AG09319 (cell line): ENCODE data around the gene PLEKHM3.

ENCODE experiments used
- DNase-seq: peaks from one replicate; pipeline ENCODE4 v3.0.0-alpha.2; 2010; ENCODE audit warnings: low read depth; ENCODE audit errors: extremely low read depth
- TF ChIP-seq, protein P1 (sequence below): IDR thresholded peaks from 2 replicates; pipeline ENCODE4 v1.5.1; 2011; ENCODE audit warnings: low read depth, mild to moderate bottlenecking, inconsistent platforms, low read length, moderate library complexity

The PLEKHM3 gene

DNA sequence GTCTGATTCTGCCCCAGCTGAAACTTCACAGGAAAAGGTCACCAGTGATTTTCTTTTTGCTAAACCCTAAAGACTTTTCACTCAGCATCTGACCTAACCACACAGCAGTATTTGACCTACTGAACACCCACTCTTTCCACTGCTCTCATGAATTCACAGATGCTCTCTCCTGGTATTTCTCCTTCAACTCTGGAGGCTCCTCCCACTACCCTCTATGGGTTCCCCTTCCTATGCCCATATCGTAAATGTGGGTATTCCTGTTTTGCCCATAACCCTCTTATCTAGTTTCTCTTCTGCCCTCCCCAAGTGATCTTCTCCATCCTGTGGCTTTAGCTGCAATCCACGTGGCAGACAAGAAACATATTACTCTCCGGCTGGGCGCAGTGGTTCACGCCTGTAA lies 7.6 kb downstream of the PLEKHM3 start:
- no peak for DNase-seq
- TF ChIP-seq, protein P1, sequence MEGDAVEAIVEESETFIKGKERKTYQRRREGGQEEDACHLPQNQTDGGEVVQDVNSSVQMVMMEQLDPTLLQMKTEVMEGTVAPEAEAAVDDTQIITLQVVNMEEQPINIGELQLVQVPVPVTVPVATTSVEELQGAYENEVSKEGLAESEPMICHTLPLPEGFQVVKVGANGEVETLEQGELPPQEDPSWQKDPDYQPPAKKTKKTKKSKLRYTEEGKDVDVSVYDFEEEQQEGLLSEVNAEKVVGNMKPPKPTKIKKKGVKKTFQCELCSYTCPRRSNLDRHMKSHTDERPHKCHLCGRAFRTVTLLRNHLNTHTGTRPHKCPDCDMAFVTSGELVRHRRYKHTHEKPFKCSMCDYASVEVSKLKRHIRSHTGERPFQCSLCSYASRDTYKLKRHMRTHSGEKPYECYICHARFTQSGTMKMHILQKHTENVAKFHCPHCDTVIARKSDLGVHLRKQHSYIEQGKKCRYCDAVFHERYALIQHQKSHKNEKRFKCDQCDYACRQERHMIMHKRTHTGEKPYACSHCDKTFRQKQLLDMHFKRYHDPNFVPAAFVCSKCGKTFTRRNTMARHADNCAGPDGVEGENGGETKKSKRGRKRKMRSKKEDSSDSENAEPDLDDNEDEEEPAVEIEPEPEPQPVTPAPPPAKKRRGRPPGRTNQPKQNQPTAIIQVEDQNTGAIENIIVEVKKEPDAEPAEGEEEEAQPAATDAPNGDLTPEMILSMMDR, result no peak

DNA sequence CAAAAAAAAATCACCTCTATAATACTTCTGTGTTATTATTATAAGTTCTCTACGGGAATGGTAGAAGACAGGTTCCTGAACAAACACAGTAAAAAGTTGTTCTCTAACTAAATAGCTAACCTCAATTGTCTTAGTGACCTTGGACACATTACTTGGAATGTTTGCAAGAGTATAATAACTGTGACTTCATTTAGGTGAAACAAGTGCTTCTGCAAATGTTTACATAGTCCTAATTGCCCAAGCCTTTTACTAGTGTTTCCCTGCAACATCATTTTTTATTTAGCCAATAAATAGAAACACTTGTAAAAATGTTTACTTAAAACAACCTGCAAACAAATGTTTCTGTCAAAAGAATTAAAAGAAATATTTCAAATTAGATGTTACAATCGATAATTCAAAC lies 9.9 kb downstream of the PLEKHM3 start:
- TF ChIP-seq, protein P1, result no peak
- DNase-seq, result no peak

DNA sequence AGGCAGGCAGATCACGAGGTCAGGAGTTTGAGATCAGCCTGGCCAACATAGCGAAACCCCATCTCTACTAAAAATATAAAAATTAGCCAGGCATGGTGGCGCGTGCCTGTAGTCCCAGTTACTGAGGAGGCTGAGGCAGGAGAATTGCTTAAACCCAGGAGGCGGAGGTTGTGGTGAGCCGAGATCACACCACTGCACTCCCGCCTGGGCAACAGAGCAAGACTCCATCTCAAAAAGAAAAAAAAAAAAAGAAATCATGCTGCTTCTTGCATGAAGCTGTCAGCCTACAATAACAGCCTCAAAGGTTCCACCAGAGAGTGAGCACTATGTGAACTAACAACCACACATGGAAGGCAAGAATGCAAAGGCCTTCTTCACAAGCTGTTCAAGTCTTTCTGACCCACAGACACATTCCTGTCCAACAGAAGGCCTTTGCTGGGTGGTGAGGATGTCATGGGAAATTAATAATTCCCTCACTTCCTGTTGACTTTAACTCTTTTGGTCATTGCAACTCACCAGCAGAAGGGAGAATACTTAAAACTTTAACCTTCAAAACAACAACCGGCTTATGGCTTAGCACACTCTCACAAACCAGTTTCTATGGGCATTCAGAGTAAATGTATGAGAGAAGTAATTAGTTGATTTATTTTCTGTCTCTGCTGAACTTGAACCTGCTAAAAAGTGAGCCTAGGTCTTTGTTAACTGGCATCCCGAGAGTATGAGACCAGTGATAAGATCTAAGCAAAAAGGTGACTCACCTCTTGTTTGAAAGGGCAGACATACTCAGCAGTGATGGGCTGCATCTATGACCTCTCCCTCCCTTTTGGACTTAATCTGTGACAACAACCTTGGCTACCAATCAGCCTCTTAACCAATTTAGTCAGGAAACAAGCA lies 11.8 kb downstream of the PLEKHM3 start:
- TF ChIP-seq, protein P1, result no peak
- no peak for DNase-seq

DNA sequence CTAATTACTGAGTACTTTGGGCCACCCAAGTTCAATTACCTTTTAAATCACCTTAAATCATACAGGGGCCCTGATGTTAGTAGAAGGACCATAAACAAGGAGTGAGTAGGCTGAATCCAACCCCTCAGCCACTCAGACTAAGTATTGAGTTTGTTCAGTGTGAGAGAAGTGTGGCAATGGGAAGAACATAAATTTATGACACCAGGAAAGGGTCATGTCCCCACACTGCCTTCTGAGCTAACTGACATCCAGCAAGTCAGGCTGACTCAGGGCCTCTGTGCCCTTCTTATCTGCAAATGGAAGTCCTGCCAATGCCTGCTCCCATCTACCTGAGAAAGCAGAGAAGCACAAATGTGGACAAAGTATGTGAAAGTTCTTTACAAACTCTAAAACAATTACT lies 12.9 kb downstream of the PLEKHM3 start:
- DNase-seq, result no peak
- TF ChIP-seq, protein P1, result no peak

DNA sequence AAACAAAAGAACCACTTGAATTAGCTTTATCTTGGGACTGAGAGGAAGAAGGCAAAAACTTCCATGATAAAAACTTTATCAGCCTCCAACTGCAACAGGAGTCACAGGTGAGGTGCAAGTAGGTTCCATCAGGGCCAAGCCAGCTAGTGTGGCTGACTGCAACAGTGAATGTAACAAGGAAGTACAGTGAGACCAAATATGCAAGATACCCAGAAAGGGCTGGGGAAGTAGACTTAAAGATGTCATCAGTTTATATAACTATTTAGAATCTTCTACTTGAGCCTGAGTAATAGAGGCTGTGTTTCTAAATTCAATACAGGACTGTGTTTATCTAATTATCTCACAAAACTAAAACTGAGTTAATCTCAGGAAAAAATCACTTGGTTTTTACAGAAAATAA lies 14.8 kb downstream of the PLEKHM3 start:
- DNase-seq, result no peak
- TF ChIP-seq, protein P1, result no peak

DNA sequence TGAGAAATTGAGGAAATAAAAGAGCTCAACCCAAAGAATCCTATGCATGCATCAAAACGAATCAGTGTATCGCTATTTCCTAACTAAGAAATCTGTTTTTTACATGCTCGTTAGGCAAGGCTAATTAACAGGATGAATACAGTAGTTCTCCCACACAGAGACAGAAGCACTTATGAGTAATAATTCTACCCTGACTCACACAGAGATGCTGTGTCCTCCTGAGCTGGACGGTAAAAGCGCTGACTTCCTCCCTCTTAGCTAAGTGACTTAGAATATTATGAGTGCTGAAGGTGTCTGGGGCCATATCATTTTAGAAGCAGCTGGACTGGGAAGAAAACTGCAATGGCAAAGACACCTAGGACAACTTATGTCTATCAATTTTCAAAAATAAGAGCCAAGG lies 18.5 kb downstream of the PLEKHM3 start:
- TF ChIP-seq, protein P1, result no peak
- DNase-seq, result no peak

DNA sequence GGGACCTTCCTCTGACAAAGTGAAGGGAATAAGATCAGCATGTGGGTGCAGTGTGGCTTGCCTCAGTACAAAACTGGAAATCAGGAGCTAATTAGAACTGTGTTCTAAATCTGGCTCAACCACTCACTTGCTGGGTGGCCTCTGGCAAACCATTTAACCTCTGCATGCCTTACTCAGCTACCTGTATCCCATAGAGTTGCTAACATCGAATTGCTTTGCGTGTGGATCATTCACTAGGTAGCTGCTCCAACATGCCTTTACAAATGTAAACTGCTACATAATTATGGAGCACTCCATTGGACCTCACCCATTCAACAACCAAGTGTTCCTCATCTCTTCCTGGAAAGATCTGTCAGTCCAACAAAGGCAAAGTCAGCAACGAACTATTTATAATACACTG lies 19.0 kb downstream of the PLEKHM3 start:
- no peak for DNase-seq
- TF ChIP-seq, protein P1, result no peak
